Measurements from ENCODE around the gene PAM.

- no peak for TF ChIP-seq CTCF (conservative IDR thresholded peaks at IDR 0.05; ENCODE audit: low read depth, low read length)
- TF ChIP-seq EZH2 (IDR thresholded peaks at IDR 0.05; ENCODE audit: borderline replicate concordance, low read depth, low read length, poor library complexity, severe bottlenecking): no peak
Observed at GRCh38 chr5:102946414-102946813, 191.3 kb downstream of the PAM start.

All from A673 (cell line).